A549 (cell line): ENCODE measurements around the gene CD3E. TPM values are rescaled to one million over a fixed set of nuclear protein-coding genes. Genes with fewer than 3 reads are reported as not detected.

ENCODE experiments used
- ATAC-seq, 2 experiments: fragments of 200-7000 bp in 1 of 2; fragments of >200 bp in 1 of 2; cut with Nextera tagmentation in 1 of 2; cut with Tn5 transposase in 1 of 2; 3 replicates each; pipeline versions ENCODE4 v1.8.0 to v1.9.1; 2018 to 2020; ENCODE audit warnings: mild to moderate bottlenecking in 1 of 2, moderate library complexity in 1 of 2
- CTCF ChIA-PET: fragments of 300-600 bp; sonication (Branson Sonifier 250); formaldehyde crosslinking; extraction: SDS; loops from one replicate; lab custom pipeline; 2021; ENCODE audit warnings: antibody characterized with exemption, inconsistent platforms; lab: Yijun Ruan, JAX
- POLR2A ChIA-PET: fragments of 350-600 bp; formaldehyde crosslinking; extraction: SDS; loops from one replicate; lab custom pipeline; 2021; ENCODE audit warnings: antibody characterized with exemption, inconsistent platforms; lab: Yijun Ruan, JAX
- DNase-seq, 2 experiments: peaks; one replicate each; pipeline versions ENCODE4 v3.0.0 to v3.0.0-alpha.2; 2011 to 2016; ENCODE audit warnings: low read depth in 1 of 2, low spot score in 1 of 2
- FAIRE-seq: peaks from 2 replicates; lab custom pipeline; 2011; peaks lifted over from hg19 to GRCh38; lab: Jason Lieb, UNC
- H3K27ac ChIP-seq, 2 experiments: fragments of >200 bp; sonication (Bioruptor Twin); formaldehyde crosslinking; 3 replicates each; pipeline ENCODE4 v1.5.1; 2016 to 2017
- H3K4me1 ChIP-seq: fragments of >200 bp; sonication (Bioruptor Twin); formaldehyde crosslinking; 3 replicates; pipeline ENCODE4 v1.6.1; 2016
- H3K4me2 ChIP-seq: fragments of >200 bp; sonication (Bioruptor Twin); formaldehyde crosslinking; 3 replicates; pipeline ENCODE4 v1.6.1; 2016
- H3K4me3 ChIP-seq: fragments of >200 bp; sonication (Bioruptor Twin); formaldehyde crosslinking; 3 replicates; pipeline ENCODE4 v1.5.1; 2016
- H3K9me3 ChIP-seq: fragments of >200 bp; sonication (Bioruptor Twin); formaldehyde crosslinking; 3 replicates; pipeline ENCODE4 v1.6.1; 2016
- BCL3 ChIP-seq: fragments of >200 bp; sonication (Bioruptor Twin); formaldehyde crosslinking; IDR thresholded peaks from 3 replicates; pipeline ENCODE4 v1.6.1; 2016
- BHLHE40 ChIP-seq: IDR thresholded peaks from 2 replicates; pipeline ENCODE4 v1.6.1; 2012; ENCODE audit warnings: low read depth, low read length, inconsistent platforms
- CBX2 ChIP-seq: fragments of 200-600 bp; sonication (generic); IDR thresholded peaks from 2 replicates; pipeline ENCODE4 v1.6.1; 2016; ENCODE audit warnings: low read depth, mild to moderate bottlenecking, borderline replicate concordance
- CBX8 ChIP-seq: fragments of 200-600 bp; sonication (generic); IDR thresholded peaks from 2 replicates; pipeline ENCODE4 v1.6.1; 2016
- EHMT2 ChIP-seq: fragments of 200-600 bp; sonication (generic); IDR thresholded peaks from 2 replicates; pipeline ENCODE4 v1.6.1; 2016; ENCODE audit warnings: antibody characterized with exemption, low read depth, mild to moderate bottlenecking, moderate library complexity
- ESRRA ChIP-seq: fragments of 150-350 bp; IDR thresholded peaks from 2 replicates; pipeline ENCODE4 v1.6.1; 2014; ENCODE audit warnings: mild to moderate bottlenecking, low read length, borderline replicate concordance
- FOSB ChIP-seq: fragments of 250-450 bp; sonication (Bioruptor Pico); IDR thresholded peaks from 2 replicates; pipeline ENCODE4 v1.5.0; 2020; ENCODE audit warnings: mild to moderate bottlenecking, moderate library complexity
- FOSL2 ChIP-seq, 2 experiments: fragments of 450-650 bp in 1 of 2; fragments of >200 bp in 1 of 2; sonication (Bioruptor Twin) in 1 of 2; formaldehyde crosslinking; IDR thresholded peaks; 2 replicates each; pipeline versions ENCODE4 v1.5.0 to v1.6.1; 2016 to 2020; ENCODE audit warnings: mild to moderate bottlenecking in 1 of 2, moderate library complexity in 1 of 2
- HDAC2 ChIP-seq: fragments of 200-600 bp; sonication (generic); IDR thresholded peaks from 2 replicates; pipeline ENCODE4 v1.6.1; 2016
- HES2 ChIP-seq: fragments of >200 bp; sonication (Bioruptor Twin); formaldehyde crosslinking; IDR thresholded peaks from 2 replicates; pipeline ENCODE4 v1.6.1; 2016
- HMGXB4 ChIP-seq: fragments of 250-450 bp; sonication (Bioruptor Pico); IDR thresholded peaks from 2 replicates; pipeline ENCODE4 v1.5.0; 2021; ENCODE audit warnings: mild to moderate bottlenecking, moderate library complexity, borderline replicate concordance
- HOXA7 ChIP-seq: fragments of 250-450 bp; sonication (Bioruptor Pico); IDR thresholded peaks from 2 replicates; pipeline ENCODE4 v1.5.0; 2020; ENCODE audit warnings: mild to moderate bottlenecking, moderate library complexity
- KDM1A ChIP-seq: fragments of 200-600 bp; sonication (generic); IDR thresholded peaks from 2 replicates; pipeline ENCODE4 v1.6.1; 2016; ENCODE audit warnings: low read depth, mild to moderate bottlenecking
- KDM5A ChIP-seq: fragments of 200-600 bp; sonication (generic); IDR thresholded peaks from 2 replicates; pipeline ENCODE4 v1.6.1; 2016; ENCODE audit warnings: antibody characterized with exemption, mild to moderate bottlenecking
- NR3C1 ChIP-seq: fragments of >200 bp; sonication (Bioruptor Twin); formaldehyde crosslinking; IDR thresholded peaks from 3 replicates; pipeline ENCODE4 v1.6.1; 2017
- POLR2AphosphoS2 ChIP-seq: conservative IDR thresholded peaks from 2 replicates; pipeline ENCODE4 v1.6.1; 2012; ENCODE audit warnings: low read length, improper control_type of control experiment, inconsistent platforms
- RCOR1 ChIP-seq: fragments of 150-350 bp; IDR thresholded peaks from 2 replicates; pipeline ENCODE4 v1.6.1; 2014; ENCODE audit warnings: antibody characterized with exemption, low read length, low read depth
- TP53 ChIP-seq: fragments of 250-450 bp; sonication (Bioruptor Pico); IDR thresholded peaks from 2 replicates; pipeline ENCODE4 v1.5.0; 2021; ENCODE audit warnings: mild to moderate bottlenecking, moderate library complexity
- USF2 ChIP-seq: fragments of 450-650 bp; IDR thresholded peaks from 2 replicates; pipeline ENCODE4 v1.6.1; 2014; ENCODE audit warnings: antibody characterized with exemption
- ZC3H11A ChIP-seq: fragments of 450-650 bp; IDR thresholded peaks from 2 replicates; pipeline ENCODE4 v1.6.1; 2014; ENCODE audit warnings: antibody characterized with exemption, mild to moderate bottlenecking
- WGBS: methylation state at CpG from one replicate; pipeline ENCODE4 v1.1.6; 2017; ENCODE audit errors: missing lambda C conversion rate; 5-methylcytosine and 5-hydroxymethylcytosine counted together
- polyA plus RNA-seq, 4 experiments: library from polyadenylated mRNA; depleted of rRNA in 3 of 4; stranded (reverse); fragments of >200 nt; fragmentation: RNase III in 1 of 4; extraction: RNeasy Plus Mini Kit Qiagen cat#74134 plus additional on column Dnase treatment in 1 of 4; gene quantifications; 2 replicates in 3 of 4; 3 replicates in 1 of 4; pipeline ENCODE4 v1.2.3, GENCODE V29; 2011 to 2017

CD3E gene
- polyA plus RNA-seq, 2 of the 4 experiments (the other 2 are of a cell fraction), result not detected

GRCh38 chr11:118313242-118313641 is 8.7 kb downstream of the CD3E start:
- no peak for ATAC-seq
- Histone ChIP-seq H3K4me2 (no peak overlapping the region), H3K4me1 (peaks cover 6% of the 10 kb centered on the region; the same call in 1 of the 3 replicates), H3K27ac (no peak overlapping the region), H3K9me3 (no peaks in the 10 kb centered on the region), H3K4me3 (no peak overlapping the region)
- POLR2A ChIA-PET, result no interaction called here
- WGBS, result 26% methylated on average over 4 of the region's 4 CpGs
- TF ChIP-seq ZC3H11A (no peak), KDM1A (no peak), HMGXB4 (CRISPR knock-in tag) (no peak), BHLHE40 (no peak), HES2 (no peak)
- FAIRE-seq, result no peak
- CTCF ChIA-PET, result interaction anchor here (1.3 kb wide), 1 partner anchor 17 kb away, joined by 5 read pairs; no protein-coding TSS in a partner anchor
- no peak for DNase-seq

GRCh38 chr11:118314988-118315411 is 10.5 kb downstream of the CD3E start:
- DNase-seq, result no peak
- Histone ChIP-seq H3K4me2 (peak overlapping the region; percentile 38; the same call in 1 of the 3 replicates), H3K4me3 (no peak overlapping the region), H3K4me1 (peaks cover 6% of the 10 kb centered on the region; the same call in 1 of the 3 replicates), H3K27ac (no peak overlapping the region), H3K9me3 (no peaks in the 10 kb centered on the region)
- ChIA-PET CTCF (interaction anchor here (0.6 kb wide), 1 partner anchor 31 kb away, joined by 3 read pairs; no protein-coding TSS in a partner anchor), POLR2A (no interaction called here)
- no peak for TF ChIP-seq EHMT2
- no peak for TF ChIP-seq USF2
- no peak for TF ChIP-seq ZC3H11A
- no peak for TF ChIP-seq CBX2
- no peak for FAIRE-seq
- no peak for ATAC-seq
- WGBS, result 17% methylated on average over 7 of the region's 7 CpGs

- no peak for DNase-seq
- ChIA-PET CTCF (interaction anchor here (0.7 to 1.2 kb wide), 2 partner anchors 17 to 29 kb away, joined by 3 read pairs; no protein-coding TSS in a partner anchor), POLR2A (no interaction called here)
- no peaks in the 10 kb centered on the region for H3K9me3 ChIP-seq
- no peak for TF ChIP-seq HES2
- no peak for TF ChIP-seq KDM1A
- TF ChIP-seq BCL3, result no peak
- no peak for FAIRE-seq
- peaks cover 6% of the 10 kb centered on the region; the same call in 1 of the 3 replicates for H3K4me1 ChIP-seq
- ATAC-seq, result no peak
- no peak overlapping the region for H3K4me3 ChIP-seq
- H3K4me2 ChIP-seq, result no peak overlapping the region
- 71% methylated on average over 4 of the region's 4 CpGs for WGBS
- H3K27ac ChIP-seq, result no peak overlapping the region
Observed at GRCh38 chr11:118318124-118318523, 13.6 kb downstream of the CD3E start.

GRCh38 chr11:118318581-118319336 is 14.2 kb downstream of the CD3E start:
- H3K9me3 ChIP-seq, result no peaks in the 10 kb centered on the region
- FAIRE-seq (no peak), ATAC-seq (no peak), DNase-seq (no peak)
- CTCF ChIA-PET, result interaction anchor here (0.7 to 1.2 kb wide), 2 partner anchors 18 to 28 kb away, joined by 3 read pairs; no protein-coding TSS in a partner anchor
- H3K4me1 ChIP-seq, result peaks cover 6% of the 10 kb centered on the region; the same call in 1 of the 3 replicates
- POLR2A ChIA-PET, result no interaction called here
- H3K4me3 ChIP-seq, result no peak overlapping the region
- no peak overlapping the region for H3K4me2 ChIP-seq
- no peak overlapping the region for H3K27ac ChIP-seq
- 75% methylated on average over 11 of the region's 11 CpGs for WGBS
- no peak for TF ChIP-seq NR3C1
- TF ChIP-seq TP53, result no peak
- TF ChIP-seq HOXA7 (CRISPR knock-in tag), result no peak
- no peak for TF ChIP-seq ESRRA
- no peak for TF ChIP-seq BCL3
- TF ChIP-seq KDM5A, result no peak
- no peak for TF ChIP-seq FOSL2 (IDR thresholded peaks at IDR 0.05)
- TF ChIP-seq FOSL2 (CRISPR knock-in tag; IDR thresholded peaks at IDR 0.05), result no peak
- TF ChIP-seq BHLHE40, result no peak
- no peak for TF ChIP-seq USF2
- TF ChIP-seq POLR2AphosphoS2, result no peak
- no peak for TF ChIP-seq FOSB (CRISPR knock-in tag)
- no peak for TF ChIP-seq CBX2
- TF ChIP-seq CBX8, result no peak
- TF ChIP-seq HDAC2, result no peak
- TF ChIP-seq RCOR1, result no peak
